Glutamatergic neuron (in vitro differentiated cells): ENCODE measurements around the gene HMGCS2. TPM values are rescaled to one million over a fixed set of nuclear protein-coding genes. Genes with fewer than 3 reads are reported as not detected.

Experiments used
- DNase-seq: peaks from one replicate; pipeline ENCODE4 v3.0.0; 2022
- H3K27ac Mint-ChIP-seq: one replicate; pipeline ENCODE4 v1.8.0; 2020; ENCODE audit warnings: mild to moderate bottlenecking, mixed read lengths, inconsistent platforms; ENCODE audit not compliant: unreplicated experiment
- H3K27me3 Mint-ChIP-seq: one replicate; pipeline ENCODE4 v1.8.0; 2020; ENCODE audit warnings: mild to moderate bottlenecking, moderate library complexity, mixed read lengths, inconsistent platforms; ENCODE audit not compliant: unreplicated experiment
- H3K36me3 Mint-ChIP-seq: one replicate; pipeline ENCODE4 v1.8.0; 2020; ENCODE audit warnings: mild to moderate bottlenecking, mixed read lengths, inconsistent platforms; ENCODE audit not compliant: unreplicated experiment
- H3K4me1 Mint-ChIP-seq: one replicate; pipeline ENCODE4 v1.8.0; 2020; ENCODE audit warnings: mild to moderate bottlenecking, low read depth, mixed read lengths, inconsistent platforms; ENCODE audit not compliant: unreplicated experiment
- H3K4me3 Mint-ChIP-seq: one replicate; pipeline ENCODE4 v1.8.0; 2020; ENCODE audit warnings: mild to moderate bottlenecking, mixed read lengths, inconsistent platforms; ENCODE audit not compliant: unreplicated experiment
- H3K9me3 Mint-ChIP-seq: one replicate; pipeline ENCODE4 v1.8.0; 2020; ENCODE audit warnings: mild to moderate bottlenecking, moderate library complexity, mixed read lengths, inconsistent platforms; ENCODE audit not compliant: unreplicated experiment
- CTCF ChIP-seq: fragments of 200-600 bp; sonication (generic); IDR thresholded peaks from one replicate; pipeline ENCODE4 v1.5.0; 2021; ENCODE audit not compliant: partially characterized antibody, unreplicated experiment
- total RNA-seq: library from RNA; stranded (reverse); fragmentation: NEBNext Ultra II Directional; extraction: Animal tissue kit (Norgen Biotek cat#: 25700); gene quantifications from one replicate; pipeline ENCODE4 v1.2.1, GENCODE V29; 2021; ENCODE audit not compliant: unreplicated experiment

The HMGCS2 gene
- total RNA-seq, 1 donor from 2014 or later = not detected

- TF ChIP-seq CTCF = no peak
- no peak overlapping the region for H3K27ac Mint-ChIP-seq
- no peak for DNase-seq
- peaks cover 2% of the 10 kb centered on the region for H3K27me3 Mint-ChIP-seq
- peaks cover 26% of the 10 kb centered on the region for H3K36me3 Mint-ChIP-seq
- no peaks in the 10 kb centered on the region for H3K4me1 Mint-ChIP-seq
- H3K9me3 Mint-ChIP-seq = peaks cover 6% of the 10 kb centered on the region
- no peak overlapping the region for H3K4me3 Mint-ChIP-seq
Observed at GRCh38 chr1:119702384-119702783, 66.3 kb downstream of the HMGCS2 start.

- H3K27ac Mint-ChIP-seq = no peak overlapping the region
- peaks cover 6% of the 10 kb centered on the region for H3K9me3 Mint-ChIP-seq
- no peak for TF ChIP-seq CTCF
- H3K36me3 Mint-ChIP-seq = peaks cover 26% of the 10 kb centered on the region
- no peaks in the 10 kb centered on the region for H3K4me1 Mint-ChIP-seq
- H3K27me3 Mint-ChIP-seq = no peaks in the 10 kb centered on the region
- no peak for DNase-seq
- no peak overlapping the region for H3K4me3 Mint-ChIP-seq
Observed at GRCh38 chr1:119701659-119702058, 67.0 kb downstream of the HMGCS2 start.

GRCh38 chr1:119700326-119700725, 68.4 kb downstream of the HMGCS2 start:
- Mint-ChIP-seq H3K4me3 (no peak overlapping the region), H3K27ac (no peak overlapping the region), H3K27me3 (no peaks in the 10 kb centered on the region), H3K36me3 (peaks cover 26% of the 10 kb centered on the region), H3K9me3 (peaks cover 6% of the 10 kb centered on the region), H3K4me1 (no peaks in the 10 kb centered on the region)
- no peak for DNase-seq
- no peak for TF ChIP-seq CTCF

Other genes starting within 250 kb of the HMGCS2 start
- gene ZNF697, start 120.6 kb downstream of the HMGCS2 start, total RNA-seq = 41.9 TPM
- 280 TPM for gene PHGDH, start 57.0 kb downstream of the HMGCS2 start, total RNA-seq
- not detected for gene REG4, start 42.6 kb upstream of the HMGCS2 start, total RNA-seq
- gene ADAM30, start 127.6 kb upstream of the HMGCS2 start, total RNA-seq = not detected